Mesendoderm (in vitro differentiated cells): ENCODE data around the gene REPIN1.

ENCODE experiments used
- DNase-seq: peaks from one replicate; pipeline ENCODE4 v3.0.0; 2013
- H2AK5ac ChIP-seq: 2 replicates; pipeline ENCODE4 v1.6.1; 2013; ENCODE audit warnings: low read length, inconsistent platforms
- H2BK120ac ChIP-seq: 2 replicates; pipeline ENCODE4 v1.6.1; 2013; ENCODE audit warnings: low read depth, mild to moderate bottlenecking, low read length, moderate library complexity, mixed read lengths
- H2BK15ac ChIP-seq: replicated peaks from 2 replicates; pipeline ENCODE4 v1.6.1; 2013; ENCODE audit warnings: low read depth, mild to moderate bottlenecking, moderate library complexity
- H2BK5ac ChIP-seq: 2 replicates; pipeline ENCODE4 v1.6.1; 2013; ENCODE audit warnings: low read length, inconsistent platforms
- H3K18ac ChIP-seq: 2 replicates; pipeline ENCODE4 v1.6.1; 2013; ENCODE audit warnings: mild to moderate bottlenecking, low read length, mixed read lengths
- H3K23ac ChIP-seq: one replicate; pipeline ENCODE4 v1.6.1; 2013; ENCODE audit warnings: low read length
- H3K27ac ChIP-seq: 2 replicates; pipeline ENCODE4 v1.5.1; 2013; ENCODE audit warnings: low read depth, mild to moderate bottlenecking, inconsistent platforms, low read length, moderate library complexity
- H3K27me3 ChIP-seq: 2 replicates; pipeline ENCODE4 v1.6.1; 2013; ENCODE audit warnings: low read length, control low read depth, mild to moderate bottlenecking, inconsistent platforms; ENCODE audit not compliant: insufficient read depth, poor library complexity
- H3K36me3 ChIP-seq: 2 replicates; pipeline ENCODE4 v1.6.1; 2013; ENCODE audit warnings: low read length, inconsistent platforms; ENCODE audit not compliant: control insufficient read depth, insufficient read depth
- H3K4ac ChIP-seq: one replicate; pipeline ENCODE4 v1.6.1; 2013; ENCODE audit warnings: low read depth, mild to moderate bottlenecking, low read length, moderate library complexity
- H3K4me1 ChIP-seq: 2 replicates; pipeline ENCODE4 v1.6.1; 2013; ENCODE audit warnings: low read depth, low read length, inconsistent platforms; ENCODE audit not compliant: control insufficient read depth
- H3K4me2 ChIP-seq: 2 replicates; pipeline ENCODE4 v1.6.1; 2013; ENCODE audit warnings: low read length
- H3K4me3 ChIP-seq: 2 replicates; pipeline ENCODE4 v1.5.1; 2013; ENCODE audit warnings: mild to moderate bottlenecking, low read length
- H3K56ac ChIP-seq: one replicate; pipeline ENCODE4 v1.6.1; 2013; ENCODE audit warnings: low read length
- H3K79me1 ChIP-seq: 2 replicates; pipeline ENCODE4 v1.6.1; 2013; ENCODE audit warnings: low read length, inconsistent platforms
- H3K79me2 ChIP-seq: 2 replicates; pipeline ENCODE4 v1.6.1; 2013; ENCODE audit warnings: mild to moderate bottlenecking, low read length; ENCODE audit not compliant: control insufficient read depth, insufficient read depth
- H3K9ac ChIP-seq: 2 replicates; pipeline ENCODE4 v1.6.1; 2013; ENCODE audit warnings: low read length, inconsistent platforms
- H4K5ac ChIP-seq: one replicate; pipeline ENCODE4 v1.6.1; 2013; ENCODE audit warnings: low read length
- H4K8ac ChIP-seq: one replicate; pipeline ENCODE4 v1.6.1; 2013; ENCODE audit warnings: low read depth, mild to moderate bottlenecking, control low read depth, low read length, moderate library complexity
- WGBS: extraction: QIAGEN DNeasy Blood & Tissue Kit; methylation state at CpG from one replicate; pipeline ENCODE4 v1.1.7; 2013; ENCODE audit warnings: low lambda C conversion rate, missing lambda C conversion rate; ENCODE audit not compliant: insufficient coverage; ENCODE audit errors: extremely low coverage; 5-methylcytosine and 5-hydroxymethylcytosine counted together

The REPIN1 gene

DNA sequence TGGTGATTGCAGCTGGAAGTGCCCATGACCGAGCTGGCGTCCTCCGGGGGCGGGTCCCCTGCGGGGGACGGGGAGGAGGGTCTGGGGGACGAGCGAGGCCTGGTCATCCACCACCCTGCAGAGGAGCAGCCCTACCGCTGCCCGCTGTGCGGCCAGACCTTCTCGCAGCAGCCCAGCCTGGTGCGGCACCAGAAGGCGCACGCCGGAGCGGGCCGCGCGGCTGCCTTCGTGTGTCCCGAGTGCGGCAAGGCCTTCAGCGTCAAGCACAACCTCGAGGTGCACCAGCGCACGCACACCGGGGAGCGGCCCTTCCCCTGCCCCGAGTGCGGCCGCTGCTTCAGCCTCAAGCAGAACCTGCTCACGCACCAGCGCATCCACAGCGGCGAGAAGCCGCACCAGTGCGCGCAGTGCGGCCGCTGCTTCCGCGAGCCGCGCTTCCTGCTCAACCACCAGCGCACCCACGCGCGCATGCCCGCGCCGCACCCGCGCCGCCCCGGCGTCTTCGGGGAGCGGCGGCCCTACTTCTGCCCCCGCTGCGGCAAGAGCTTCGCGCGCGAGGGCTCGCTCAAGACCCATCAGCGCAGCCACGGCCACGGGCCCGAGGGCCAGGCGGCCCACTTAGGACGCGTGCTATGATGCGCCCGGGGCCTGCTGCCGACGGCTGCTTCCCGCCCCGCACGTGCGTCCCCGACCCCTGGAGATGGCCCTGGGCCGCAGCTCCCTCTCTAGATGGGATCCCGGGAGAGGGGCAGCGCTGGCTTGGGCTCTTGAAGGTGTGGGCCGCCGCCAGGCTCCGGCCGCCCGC, 39.2 kb downstream of the REPIN1 start:
- WGBS, result no CpG with 5 or more reads among the region's 91 CpGs
- no peak for DNase-seq
- H3K36me3 ChIP-seq, result no peaks in the 10 kb centered on the region
- H2AK5ac ChIP-seq, result no peak overlapping the region
- H3K9ac ChIP-seq, result no peak overlapping the region
- H4K8ac ChIP-seq, result no peak overlapping the region
- H4K5ac ChIP-seq, result no peak overlapping the region
- H3K4ac ChIP-seq, result no peak overlapping the region
- no peaks in the 10 kb centered on the region for H3K27me3 ChIP-seq
- no peak overlapping the region for H3K56ac ChIP-seq
- H3K79me1 ChIP-seq, result no peaks in the 10 kb centered on the region
- no peaks in the 10 kb centered on the region for H3K79me2 ChIP-seq
- H2BK120ac ChIP-seq, result no peak overlapping the region
- H2BK5ac ChIP-seq, result no peak overlapping the region
- H3K4me3 ChIP-seq, result no peak overlapping the region
- H2BK15ac ChIP-seq, result no peak overlapping the region
- no peak overlapping the region for H3K4me2 ChIP-seq
- H3K4me1 ChIP-seq, result peaks cover 5% of the 10 kb centered on the region
- H3K27ac ChIP-seq, result no peak overlapping the region
- H3K18ac ChIP-seq, result no peak overlapping the region
- H3K23ac ChIP-seq, result no peak overlapping the region

GRCh38 chr7:150408393-150409299, 40.0 kb downstream of the REPIN1 start:
- H3K27me3 ChIP-seq, result no peaks in the 10 kb centered on the region
- peaks cover 4% of the 10 kb centered on the region for H3K4me1 ChIP-seq
- H3K79me1 ChIP-seq, result no peaks in the 10 kb centered on the region
- H3K56ac ChIP-seq, result no peak overlapping the region
- H2BK120ac ChIP-seq, result no peak overlapping the region
- H3K79me2 ChIP-seq, result no peaks in the 10 kb centered on the region
- no CpG with 5 or more reads among the region's 22 CpGs for WGBS
- no peak overlapping the region for H3K18ac ChIP-seq
- no peak overlapping the region for H3K27ac ChIP-seq
- H2BK15ac ChIP-seq, result no peak overlapping the region
- no peak for DNase-seq
- H3K4me2 ChIP-seq, result no peak overlapping the region
- H2BK5ac ChIP-seq, result no peak overlapping the region
- H4K5ac ChIP-seq, result no peak overlapping the region
- H3K23ac ChIP-seq, result no peak overlapping the region
- H3K9ac ChIP-seq, result no peak overlapping the region
- no peaks in the 10 kb centered on the region for H3K36me3 ChIP-seq
- no peak overlapping the region for H3K4me3 ChIP-seq
- no peak overlapping the region for H2AK5ac ChIP-seq
- no peak overlapping the region for H3K4ac ChIP-seq
- no peak overlapping the region for H4K8ac ChIP-seq

DNA sequence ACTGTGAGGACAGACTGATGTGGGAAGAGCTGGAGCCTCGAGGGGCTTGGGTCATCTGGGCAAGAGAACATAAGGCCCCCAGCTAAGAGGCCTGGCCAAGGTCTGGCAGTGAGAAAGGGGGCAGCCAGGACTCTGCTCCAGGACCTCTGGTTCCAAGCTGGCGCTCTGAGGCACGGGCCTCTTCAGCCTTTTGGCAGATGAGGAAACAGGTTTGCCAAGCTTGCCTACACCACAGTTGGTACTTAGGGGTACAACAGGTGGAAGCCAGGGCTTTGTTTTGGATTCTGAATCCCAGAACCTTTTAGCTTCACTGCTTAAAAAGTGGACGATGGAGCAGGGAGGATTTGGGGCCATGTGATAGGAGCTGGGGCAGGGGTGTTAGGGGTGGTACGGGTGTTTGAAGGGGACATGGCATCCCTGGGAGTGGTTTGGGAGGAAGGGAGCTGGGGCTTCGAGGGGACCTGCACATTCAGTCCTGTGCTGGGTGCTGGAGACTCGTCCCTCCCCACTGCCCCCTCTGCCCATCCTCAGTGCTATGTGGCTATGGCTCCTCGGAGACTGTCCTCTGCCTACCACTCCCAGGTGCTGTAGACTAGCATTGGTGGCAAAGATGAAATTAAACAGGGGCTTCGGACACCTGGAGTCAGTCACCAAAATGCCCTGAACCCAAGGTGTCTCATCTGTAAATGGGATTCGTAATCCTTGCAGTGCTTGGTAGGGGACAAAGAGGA, 40.8 kb downstream of the REPIN1 start:
- Histone ChIP-seq H3K27ac (no peak overlapping the region), H4K8ac (no peak overlapping the region), H3K56ac (no peak overlapping the region), H2AK5ac (no peak overlapping the region), H3K23ac (no peak overlapping the region), H3K79me2 (no peaks in the 10 kb centered on the region), H3K18ac (no peak overlapping the region), H4K5ac (no peak overlapping the region), H3K27me3 (no peaks in the 10 kb centered on the region), H3K9ac (no peak overlapping the region), H3K4me2 (no peak overlapping the region), H2BK5ac (no peak overlapping the region), H3K4ac (no peak overlapping the region), H2BK120ac (no peak overlapping the region), H2BK15ac (no peak overlapping the region), H3K79me1 (no peaks in the 10 kb centered on the region), H3K36me3 (no peaks in the 10 kb centered on the region), H3K4me1 (peaks cover under 1% of the 10 kb centered on the region), H3K4me3 (no peak overlapping the region)
- DNase-seq, result no peak
- no CpG with 5 or more reads among the region's 10 CpGs for WGBS

DNA sequence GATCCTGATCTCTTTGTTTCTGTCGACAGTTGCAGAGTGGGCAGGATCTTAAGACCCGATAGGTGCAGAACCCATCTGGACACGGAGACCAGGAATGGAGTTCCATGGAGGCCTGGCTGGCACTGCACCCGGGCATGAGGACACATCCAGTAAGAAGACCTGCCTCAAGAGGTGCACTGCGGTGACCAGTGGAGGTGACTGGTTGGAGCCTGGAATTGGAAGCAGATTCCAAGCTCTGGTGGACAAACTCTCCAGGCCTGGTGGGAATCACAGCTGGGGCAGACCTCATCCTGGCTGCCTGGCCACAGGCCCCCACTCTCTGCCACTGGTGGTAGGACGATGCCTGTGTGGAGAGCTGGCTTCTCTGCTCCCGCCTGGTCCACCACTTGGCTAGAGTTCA, 41.5 kb downstream of the REPIN1 start:
- Histone ChIP-seq H3K9ac (no peak overlapping the region), H3K4me3 (no peak overlapping the region), H3K4me1 (no peaks in the 10 kb centered on the region), H3K27ac (no peak overlapping the region), H3K36me3 (no peaks in the 10 kb centered on the region), H2AK5ac (no peak overlapping the region), H2BK120ac (no peak overlapping the region), H4K5ac (no peak overlapping the region), H3K79me1 (no peaks in the 10 kb centered on the region), H3K18ac (no peak overlapping the region), H2BK5ac (no peak overlapping the region), H2BK15ac (no peak overlapping the region), H3K27me3 (no peaks in the 10 kb centered on the region), H4K8ac (no peak overlapping the region), H3K4me2 (no peak overlapping the region), H3K79me2 (no peaks in the 10 kb centered on the region), H3K4ac (no peak overlapping the region), H3K56ac (no peak overlapping the region), H3K23ac (no peak overlapping the region)
- no CpG with 5 or more reads among the region's 7 CpGs for WGBS
- DNase-seq, result no peak

DNA sequence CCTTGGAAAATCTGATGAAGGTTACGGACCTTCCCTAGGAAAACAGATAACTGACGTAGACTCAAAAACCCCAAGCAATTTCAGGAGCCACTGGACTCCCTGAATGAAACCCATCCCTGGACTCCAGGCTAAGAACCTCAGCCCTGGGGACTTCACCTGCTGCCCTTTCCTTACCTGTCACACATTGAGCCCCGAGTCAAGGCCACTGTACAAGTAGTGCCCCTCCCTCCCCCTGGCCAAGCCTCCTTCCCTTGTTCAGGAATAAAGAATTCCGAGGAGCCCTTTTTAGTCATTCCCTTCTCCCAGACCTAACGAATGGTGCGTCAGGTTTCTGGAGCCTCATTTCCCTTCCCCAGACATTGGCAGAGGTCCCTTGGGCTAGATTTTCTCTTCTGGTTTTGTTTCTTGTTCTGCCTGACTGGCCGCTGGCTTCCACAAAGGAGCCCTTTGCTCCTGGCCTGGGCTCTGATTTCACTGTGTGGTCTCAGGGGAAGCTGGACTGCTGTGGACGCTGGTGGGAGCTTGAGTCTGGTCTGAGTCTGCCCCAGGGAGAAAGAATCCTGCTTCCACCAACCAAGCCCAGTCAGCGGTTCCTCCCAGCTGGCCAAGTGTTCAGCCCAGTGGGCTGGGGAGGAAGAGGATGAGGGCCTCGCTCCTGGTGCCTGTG, 42.2 kb downstream of the REPIN1 start:
- H4K5ac ChIP-seq, result no peak overlapping the region
- no peak overlapping the region for H2BK120ac ChIP-seq
- no peak overlapping the region for H3K9ac ChIP-seq
- H3K23ac ChIP-seq, result no peak overlapping the region
- H3K79me2 ChIP-seq, result no peaks in the 10 kb centered on the region
- H3K27me3 ChIP-seq, result no peaks in the 10 kb centered on the region
- no peak overlapping the region for H3K18ac ChIP-seq
- H2AK5ac ChIP-seq, result no peak overlapping the region
- no peak overlapping the region for H4K8ac ChIP-seq
- no peak overlapping the region for H2BK5ac ChIP-seq
- H3K36me3 ChIP-seq, result no peaks in the 10 kb centered on the region
- no peak overlapping the region for H3K4me3 ChIP-seq
- no peak overlapping the region for H2BK15ac ChIP-seq
- no peak overlapping the region for H3K56ac ChIP-seq
- no peak overlapping the region for H3K4ac ChIP-seq
- DNase-seq, result no peak
- no peaks in the 10 kb centered on the region for H3K79me1 ChIP-seq
- no CpG with 5 or more reads among the region's 10 CpGs for WGBS
- no peak overlapping the region for H3K27ac ChIP-seq
- no peaks in the 10 kb centered on the region for H3K4me1 ChIP-seq
- no peak overlapping the region for H3K4me2 ChIP-seq
